ENCODE measurements around the gene RMND5A.

RMND5A gene

GRCh38 chr2:86768189-86768949, 48.3 kb downstream of the RMND5A start:
- DNase-seq: no peak

- no peak for DNase-seq
Measured at GRCh38 chr2:86769838-86770237, 49.7 kb downstream of the RMND5A start.

- DNase-seq: no peak
Measured at GRCh38 chr2:86770816-86771301, 50.8 kb downstream of the RMND5A start.

DNA sequence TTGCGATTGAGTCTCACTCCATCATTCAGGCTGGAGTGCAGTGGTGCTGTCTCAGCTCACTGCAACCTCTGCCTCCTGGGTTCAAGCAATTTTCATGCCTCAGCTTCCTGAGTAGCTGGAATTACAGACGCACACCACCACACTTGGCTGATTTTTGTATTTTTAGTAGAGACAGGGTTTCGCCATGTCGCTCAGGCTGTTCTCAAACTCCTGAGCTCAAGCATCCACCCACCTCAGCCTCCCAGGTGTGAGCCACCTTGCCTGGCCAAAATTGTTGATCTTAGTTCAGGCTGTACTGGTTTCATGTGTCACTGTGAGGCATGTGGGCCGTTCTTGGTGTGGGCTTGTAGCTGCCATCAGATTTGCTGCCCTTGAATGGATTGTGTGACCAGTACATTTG, 52.5 kb downstream of the RMND5A start:
- no peak for DNase-seq

DNA sequence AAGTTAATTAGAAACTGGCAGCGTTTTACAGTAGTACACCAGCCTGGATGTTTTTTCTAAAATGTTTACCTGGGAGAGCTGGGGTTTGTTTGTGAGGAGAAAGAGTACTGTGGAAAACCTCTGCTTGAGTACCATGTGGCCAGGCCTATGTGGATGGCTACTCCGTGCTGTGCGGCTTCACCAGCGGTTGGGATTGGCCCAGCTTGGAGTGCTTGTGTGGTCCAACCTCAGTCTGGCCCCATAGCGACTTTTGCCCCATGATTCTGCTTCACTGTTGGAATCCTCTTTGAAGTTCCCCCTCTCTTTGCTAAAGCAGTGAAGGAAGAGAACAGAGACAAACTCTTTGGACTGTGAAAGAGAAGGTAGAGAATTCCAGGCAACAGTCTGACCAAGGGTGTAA, 54.8 kb downstream of the RMND5A start:
- DNase-seq: no peak

DNA sequence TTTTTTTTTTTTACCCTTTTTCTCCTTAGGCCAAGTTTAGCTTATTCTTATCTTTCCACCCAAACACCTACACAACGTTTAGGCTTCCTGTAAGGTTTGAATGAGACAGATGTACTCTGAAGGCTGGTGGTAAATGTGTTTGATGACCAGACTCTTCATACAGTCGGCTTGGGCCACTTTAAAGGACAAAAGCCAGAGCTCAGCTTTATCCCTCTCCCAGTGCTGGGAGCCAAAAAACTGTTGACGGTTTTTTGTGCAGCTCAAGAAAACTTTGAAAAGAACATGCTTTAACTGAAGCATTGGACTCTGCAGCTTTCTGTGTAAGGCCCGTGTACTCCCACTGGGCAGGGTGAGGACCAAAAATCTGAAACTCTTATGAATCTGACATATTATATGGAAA, 55.2 kb downstream of the RMND5A start:
- DNase-seq: no peak

DNA sequence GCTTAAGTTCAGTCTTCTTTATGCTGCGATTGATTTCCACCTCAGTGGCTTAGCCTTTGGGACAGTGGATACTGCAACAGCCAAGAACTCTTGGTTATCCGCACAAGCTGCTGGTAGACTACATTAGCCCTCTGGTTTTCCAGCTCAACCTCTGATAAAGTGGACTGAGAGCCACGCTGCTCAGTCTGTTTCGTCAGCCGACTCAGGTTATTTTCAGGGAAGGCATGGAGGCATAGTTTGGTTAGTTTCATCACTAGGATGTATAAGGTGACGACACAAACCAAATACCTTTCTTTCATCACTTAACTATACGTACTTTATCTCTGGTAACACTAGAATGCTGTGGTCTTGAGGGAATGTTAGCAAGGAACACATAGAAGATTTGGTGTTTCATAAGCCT, 56.4 kb downstream of the RMND5A start:
- DNase-seq: no peak

- DNase-seq: no peak
Measured at GRCh38 chr2:86778957-86779356, 58.9 kb downstream of the RMND5A start.

- DNase-seq: no peak
Measured at GRCh38 chr2:86779971-86780370, 59.9 kb downstream of the RMND5A start.

DNA sequence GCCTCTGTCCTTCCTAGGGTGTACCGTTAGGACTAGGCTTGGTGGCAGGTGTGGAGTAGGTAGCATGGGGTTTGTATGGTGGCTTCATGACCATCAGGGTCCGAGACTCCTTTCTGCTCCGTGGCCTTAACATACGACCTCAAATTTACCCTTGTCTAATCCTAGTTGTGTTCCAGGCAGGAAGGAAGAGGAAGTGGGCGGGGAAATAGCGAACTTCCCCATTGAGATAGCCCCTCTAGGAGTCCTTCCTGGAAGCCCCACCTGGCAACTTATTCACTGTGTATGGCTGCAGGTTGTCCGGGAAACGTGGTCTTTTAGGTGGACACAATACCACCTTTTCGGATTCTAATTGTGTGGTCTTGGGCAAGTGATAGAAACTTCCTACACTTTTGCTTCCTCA, 61.3 kb downstream of the RMND5A start:
- no peak for DNase-seq

GRCh38 chr2:86782748-86783147, 62.7 kb downstream of the RMND5A start:
- no peak for DNase-seq

- DNase-seq: no peak
Measured at GRCh38 chr2:86783615-86784339, 63.7 kb downstream of the RMND5A start.

GRCh38 chr2:86785456-86785855, 65.4 kb downstream of the RMND5A start:
- DNase-seq: no peak

- no peak for DNase-seq
Measured at GRCh38 chr2:86786001-86786536, 66.0 kb downstream of the RMND5A start.

- DNase-seq: no peak
Measured at GRCh38 chr2:86787736-86788135, 67.6 kb downstream of the RMND5A start.

DNA sequence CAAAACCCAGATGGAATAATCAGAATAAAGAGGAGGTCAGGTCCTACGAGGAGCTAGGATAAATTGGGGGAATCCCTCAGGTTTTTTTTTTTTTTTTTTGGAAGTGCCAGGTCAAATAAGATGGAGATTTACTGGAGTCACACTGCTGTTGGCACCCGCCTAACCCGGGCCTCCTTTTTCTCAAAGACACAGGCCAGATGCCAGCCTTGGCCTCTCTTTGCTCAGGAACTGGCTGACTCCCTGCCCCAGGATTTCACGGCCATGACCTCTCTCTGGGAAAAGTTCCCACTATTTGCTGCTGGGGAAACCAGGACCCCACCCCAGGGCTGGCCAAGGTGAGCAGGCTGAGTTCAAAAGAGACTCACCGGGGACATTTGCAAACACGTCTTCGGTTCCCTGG, 68.1 kb downstream of the RMND5A start:
- no peak for DNase-seq

- DNase-seq: peak; percentile 20
Measured at GRCh38 chr2:86788881-86789686, 69.0 kb downstream of the RMND5A start.

DNA sequence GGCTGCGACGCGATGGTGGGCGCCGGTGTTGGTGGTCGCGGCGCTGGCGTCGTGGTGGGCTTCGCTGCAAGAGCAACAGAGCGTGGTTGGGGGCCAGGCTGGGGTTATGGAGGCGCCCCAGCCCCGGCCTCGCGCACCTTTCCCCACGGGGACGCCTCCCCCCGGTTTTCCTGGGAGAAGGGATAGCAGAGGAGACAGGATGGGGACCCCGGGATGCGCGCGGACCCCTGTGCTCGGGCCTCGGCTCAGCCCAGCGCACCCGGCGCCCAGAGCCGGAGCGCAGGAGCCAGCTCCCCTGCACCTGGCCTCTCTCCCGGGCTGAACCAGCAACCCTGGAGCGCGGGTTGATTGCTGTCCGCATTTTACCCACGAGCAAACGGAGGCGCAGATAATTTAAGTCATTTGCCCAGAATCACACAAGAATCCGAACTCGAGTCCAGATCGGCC, 69.6 kb downstream of the RMND5A start:
- no peak for DNase-seq

DNA sequence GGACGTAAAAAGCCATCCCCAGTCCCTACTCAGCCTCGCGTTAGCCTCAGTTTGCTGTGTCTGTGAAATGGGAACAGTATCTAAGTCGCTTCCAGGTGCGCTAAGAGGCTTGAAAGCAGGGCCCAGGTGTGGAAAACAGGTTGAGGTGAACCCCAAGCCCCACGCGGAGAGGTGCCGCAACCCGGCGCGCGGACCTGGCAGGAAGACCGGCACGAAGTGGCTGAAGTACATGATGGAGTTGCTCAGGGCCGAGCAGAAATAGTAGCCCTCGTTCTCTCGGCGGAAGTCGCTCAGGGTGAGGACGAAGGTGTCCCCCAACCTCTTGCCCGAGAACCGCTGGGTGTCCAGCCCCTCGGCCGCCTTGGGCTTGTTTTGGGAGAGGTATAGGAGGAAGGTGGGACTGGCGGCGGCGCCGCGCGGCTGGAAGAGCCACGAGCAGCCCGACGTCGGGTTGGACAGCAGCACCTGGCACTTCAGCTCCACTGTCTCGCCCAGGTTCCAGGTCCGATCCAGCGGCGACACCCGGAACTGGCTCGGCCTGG, 70.1 kb downstream of the RMND5A start:
- no peak for DNase-seq

- DNase-seq: peak; percentile 38
Measured at GRCh38 chr2:86790676-86791572, 70.8 kb downstream of the RMND5A start, which contains the start of gene CD8A. Gene CD8A (minus strand): TSS chr2:86790913. CDS start chr2:86790825, 88 bp downstream.

DNA sequence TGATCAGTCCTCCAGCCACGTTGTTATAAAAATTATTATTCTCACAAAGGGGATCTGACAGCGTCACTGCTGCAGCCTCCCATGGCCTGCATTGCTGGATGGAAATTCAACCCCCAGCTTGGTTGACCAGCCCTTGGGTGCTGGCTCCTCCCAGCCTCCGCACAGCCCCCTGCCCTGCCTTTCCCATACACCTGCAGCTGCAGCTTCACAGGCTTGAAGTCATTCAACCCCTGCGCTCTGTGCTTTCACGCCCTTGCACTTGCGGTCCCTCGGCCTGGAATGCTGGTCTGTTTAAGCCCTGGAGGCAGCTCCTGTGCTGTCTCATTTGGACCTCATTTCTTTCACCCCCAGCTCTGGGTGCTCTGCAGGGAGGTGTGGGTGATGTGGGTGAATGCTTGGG, 71.5 kb downstream of the RMND5A start:
- DNase-seq: no peak

- DNase-seq: no peak
Measured at GRCh38 chr2:86793752-86794151, 73.7 kb downstream of the RMND5A start.
